ENCODE data around the gene SOCS4.
"Not testable (repeated sequence)": the region's sequence is repeated elsewhere in the genome, so short reads cannot be mapped to it uniquely, and the experiment has no call there.

Gene SOCS4, protein sequence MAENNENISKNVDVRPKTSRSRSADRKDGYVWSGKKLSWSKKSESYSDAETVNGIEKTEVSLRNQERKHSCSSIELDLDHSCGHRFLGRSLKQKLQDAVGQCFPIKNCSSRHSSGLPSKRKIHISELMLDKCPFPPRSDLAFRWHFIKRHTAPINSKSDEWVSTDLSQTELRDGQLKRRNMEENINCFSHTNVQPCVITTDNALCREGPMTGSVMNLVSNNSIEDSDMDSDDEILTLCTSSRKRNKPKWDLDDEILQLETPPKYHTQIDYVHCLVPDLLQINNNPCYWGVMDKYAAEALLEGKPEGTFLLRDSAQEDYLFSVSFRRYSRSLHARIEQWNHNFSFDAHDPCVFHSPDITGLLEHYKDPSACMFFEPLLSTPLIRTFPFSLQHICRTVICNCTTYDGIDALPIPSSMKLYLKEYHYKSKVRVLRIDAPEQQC

DNA sequence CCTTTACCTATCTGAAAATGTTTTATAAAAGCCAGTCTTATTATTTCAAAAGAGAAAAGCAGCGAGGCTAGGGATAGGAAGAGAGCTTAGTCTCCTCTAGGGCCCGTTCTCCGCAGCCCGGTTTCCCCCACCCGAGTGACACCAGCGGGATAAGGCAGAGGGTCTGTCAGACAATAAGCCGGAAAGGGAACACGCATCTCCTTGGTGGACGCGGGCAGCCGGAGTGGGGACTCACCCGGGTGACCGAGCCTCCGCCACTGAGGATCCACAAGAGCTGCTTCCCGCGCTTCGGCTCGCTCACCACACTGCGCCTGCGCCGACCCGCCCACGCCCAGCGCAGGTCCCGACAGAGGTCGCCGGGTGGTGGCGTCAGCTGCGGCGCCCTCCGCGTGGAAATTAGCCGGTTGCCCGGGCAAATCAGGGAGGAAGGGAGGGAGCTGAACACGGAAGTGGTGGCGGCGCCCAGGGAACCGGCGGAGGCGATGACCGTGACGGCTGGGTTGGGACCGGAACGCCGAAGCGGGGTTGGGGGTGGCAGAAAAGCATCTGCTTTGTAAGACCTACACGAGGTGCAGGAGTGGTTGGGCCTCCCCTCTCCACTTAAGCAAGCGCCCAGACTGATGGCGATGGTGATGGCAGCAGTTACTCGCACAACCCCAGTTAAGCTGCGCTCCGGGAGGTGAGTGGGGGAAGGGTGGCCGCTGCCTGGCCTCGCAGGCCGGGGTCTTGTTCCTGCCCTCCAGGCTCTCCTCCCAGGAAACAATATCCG, at the start of gene SOCS4, which contains the start of gene WDHD1:
SOCS4 (plus strand) TSS at position 444 of the 769 bp plus-strand sequence. CDS start 15,806 bp downstream, outside the sequence.
WDHD1 (minus strand) TSS at position 307 of the 769 bp plus-strand sequence. CDS start 312 bp downstream, outside the sequence.
- H3K36me3 ChIP-seq (ENCODE audit: control insufficient read depth, insufficient read depth, low read length), result peaks cover 26% of the 10 kb centered on the region
- no peaks in the 10 kb centered on the region for H3K9me3 ChIP-seq (ENCODE audit: control insufficient read depth, insufficient read depth, low read length)
- H3K4me1 ChIP-seq (ENCODE audit: control insufficient read depth, insufficient read depth, low read length), result peaks cover 31% of the 10 kb centered on the region
- peak within 1 kb of the TSS; percentile 83 for H3K9ac ChIP-seq (ENCODE audit: low read depth, low read length)
- H3K27ac ChIP-seq (ENCODE audit: low read depth, low read length), result peak within 1 kb of the TSS; percentile 93
- H3K27me3 ChIP-seq (ENCODE audit: control insufficient read depth, insufficient read depth, low read length), result no peaks in the 10 kb centered on the region
- peak within 1 kb of the TSS; percentile 84 for H3K4me3 ChIP-seq (ENCODE audit: low read depth, low read length)

DNA sequence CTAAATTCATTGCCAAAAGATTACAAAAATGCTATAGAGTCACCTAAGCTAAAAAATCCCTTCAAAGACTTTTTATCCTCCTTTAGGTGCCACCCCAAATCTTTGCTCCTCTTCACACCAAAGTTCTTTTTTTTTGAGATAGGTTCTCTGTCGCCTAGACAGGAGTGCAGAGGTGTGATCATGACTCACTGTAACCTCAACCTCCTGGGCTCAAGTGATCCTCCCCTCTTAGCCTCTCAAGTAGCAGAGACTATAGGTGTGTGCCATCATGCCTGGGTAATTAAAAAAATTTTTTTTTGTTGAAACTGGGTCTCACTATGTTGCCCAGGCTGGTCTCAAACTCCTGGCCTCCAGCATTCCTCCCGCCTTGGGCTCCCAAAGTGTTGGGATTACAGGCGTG, 48.0 kb upstream of the SOCS4 start:
- H3K9ac ChIP-seq (ENCODE audit: low read depth, low read length), result no peak overlapping the region
- no peaks in the 10 kb centered on the region for H3K4me1 ChIP-seq (ENCODE audit: control insufficient read depth, insufficient read depth, low read length)
- no peaks in the 10 kb centered on the region for H3K9me3 ChIP-seq (ENCODE audit: control insufficient read depth, insufficient read depth, low read length)
- H3K36me3 ChIP-seq (ENCODE audit: control insufficient read depth, insufficient read depth, low read length), result peaks cover 95% of the 10 kb centered on the region
- H3K27ac ChIP-seq (ENCODE audit: low read depth, low read length), result no peak overlapping the region
- no peaks in the 10 kb centered on the region for H3K27me3 ChIP-seq (ENCODE audit: control insufficient read depth, insufficient read depth, low read length)
- no peak overlapping the region for H3K4me3 ChIP-seq (ENCODE audit: low read depth, low read length)

DNA sequence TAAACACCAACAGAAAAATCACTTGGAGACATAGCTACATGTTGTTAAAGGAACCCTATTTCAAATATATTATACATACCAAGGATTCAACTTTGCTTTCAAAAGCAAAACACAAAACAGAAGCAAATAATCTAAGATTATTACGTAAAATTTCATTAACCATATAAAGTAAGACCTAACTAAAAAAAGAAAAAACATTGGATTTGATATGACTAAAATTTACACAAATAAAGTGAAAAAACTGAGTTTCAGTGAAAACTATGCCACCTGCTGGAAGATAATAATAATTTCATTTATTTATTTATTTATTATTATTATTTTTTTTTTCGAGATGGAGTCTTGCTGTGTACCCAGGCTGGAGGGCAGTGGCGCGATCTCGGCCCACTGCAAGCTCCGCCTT, 45.3 kb upstream of the SOCS4 start:
- H3K9me3 ChIP-seq (ENCODE audit: control insufficient read depth, insufficient read depth, low read length), result no peaks in the 10 kb centered on the region
- H3K27ac ChIP-seq (ENCODE audit: low read depth, low read length), result no peak overlapping the region
- H3K4me3 ChIP-seq (ENCODE audit: low read depth, low read length), result no peak overlapping the region
- peaks cover 97% of the 10 kb centered on the region for H3K36me3 ChIP-seq (ENCODE audit: control insufficient read depth, insufficient read depth, low read length)
- H3K27me3 ChIP-seq (ENCODE audit: control insufficient read depth, insufficient read depth, low read length), result no peaks in the 10 kb centered on the region
- no peaks in the 10 kb centered on the region for H3K4me1 ChIP-seq (ENCODE audit: control insufficient read depth, insufficient read depth, low read length)
- H3K9ac ChIP-seq (ENCODE audit: low read depth, low read length), result no peak overlapping the region

DNA sequence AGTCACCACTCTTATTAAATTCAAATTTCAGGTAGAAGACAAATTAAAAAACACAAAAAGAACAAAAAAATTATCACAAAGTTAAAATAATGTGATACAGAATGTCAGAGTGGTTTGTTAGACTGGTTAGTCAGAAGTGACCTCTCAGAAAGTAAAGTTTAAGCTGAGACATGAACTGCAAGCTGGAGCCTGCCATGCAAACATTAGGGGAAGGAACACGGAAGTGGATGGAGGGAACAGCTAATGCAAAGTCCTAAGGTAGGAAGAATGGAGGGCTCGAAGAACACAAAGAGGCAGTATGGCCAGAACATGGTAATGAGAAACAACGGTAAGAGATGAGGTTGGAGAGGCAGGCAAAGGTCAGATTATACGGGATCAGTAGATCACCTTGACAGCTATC, 41.9 kb upstream of the SOCS4 start:
- H3K9me3 ChIP-seq (ENCODE audit: control insufficient read depth, insufficient read depth, low read length), result no peaks in the 10 kb centered on the region
- H3K27me3 ChIP-seq (ENCODE audit: control insufficient read depth, insufficient read depth, low read length), result no peaks in the 10 kb centered on the region
- no peaks in the 10 kb centered on the region for H3K4me1 ChIP-seq (ENCODE audit: control insufficient read depth, insufficient read depth, low read length)
- peaks cover 97% of the 10 kb centered on the region for H3K36me3 ChIP-seq (ENCODE audit: control insufficient read depth, insufficient read depth, low read length)
- no peak overlapping the region for H3K4me3 ChIP-seq (ENCODE audit: low read depth, low read length)
- no peak overlapping the region for H3K9ac ChIP-seq (ENCODE audit: low read depth, low read length)
- no peak overlapping the region for H3K27ac ChIP-seq (ENCODE audit: low read depth, low read length)

DNA sequence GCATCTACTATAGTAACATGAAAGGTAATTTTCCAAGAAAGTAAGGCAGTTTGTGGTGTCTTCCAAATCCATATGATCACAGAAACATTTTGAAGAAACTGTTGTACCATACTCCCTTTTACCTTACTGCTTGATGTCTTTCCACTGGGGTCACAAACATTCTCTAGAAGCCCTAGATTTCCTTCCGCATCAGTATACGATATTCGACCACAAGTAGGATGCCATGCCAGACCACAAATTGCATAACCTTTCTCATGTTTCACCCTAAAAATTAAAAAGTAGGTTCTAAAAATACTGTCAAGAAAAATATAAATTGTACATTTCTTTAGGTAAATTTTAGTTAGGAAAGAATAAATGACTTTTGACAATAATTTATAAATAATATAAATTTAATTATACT, 26.7 kb upstream of the SOCS4 start:
- Histone ChIP-seq H3K4me3 (ENCODE audit: low read depth, low read length) (no peak overlapping the region), H3K36me3 (ENCODE audit: control insufficient read depth, insufficient read depth, low read length) (peaks cover 88% of the 10 kb centered on the region), H3K4me1 (ENCODE audit: control insufficient read depth, insufficient read depth, low read length) (no peaks in the 10 kb centered on the region), H3K9me3 (ENCODE audit: control insufficient read depth, insufficient read depth, low read length) (no peaks in the 10 kb centered on the region), H3K27me3 (ENCODE audit: control insufficient read depth, insufficient read depth, low read length) (no peaks in the 10 kb centered on the region), H3K9ac (ENCODE audit: low read depth, low read length) (no peak overlapping the region), H3K27ac (ENCODE audit: low read depth, low read length) (no peak overlapping the region)

DNA sequence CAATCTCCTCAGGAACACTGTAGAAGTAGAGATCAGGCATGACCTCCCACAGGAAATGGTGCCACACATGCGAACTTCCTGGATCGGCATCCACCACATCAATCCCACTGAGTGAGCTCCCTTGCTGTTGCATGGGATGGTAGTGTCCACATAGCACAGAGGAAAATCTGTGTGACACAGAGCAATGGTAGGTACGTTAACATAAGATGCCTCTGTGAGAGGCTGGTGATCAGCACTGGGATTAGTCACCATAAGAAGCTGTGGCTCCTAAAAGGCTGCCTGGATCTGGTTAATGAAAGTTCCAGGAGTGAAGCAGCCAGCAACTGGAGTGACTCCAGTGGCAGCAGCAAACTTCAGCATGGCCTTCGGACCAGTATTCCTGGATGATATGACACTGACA, 22.0 kb upstream of the SOCS4 start:
- H3K36me3 ChIP-seq (ENCODE audit: control insufficient read depth, insufficient read depth, low read length), result peaks cover 97% of the 10 kb centered on the region

DNA sequence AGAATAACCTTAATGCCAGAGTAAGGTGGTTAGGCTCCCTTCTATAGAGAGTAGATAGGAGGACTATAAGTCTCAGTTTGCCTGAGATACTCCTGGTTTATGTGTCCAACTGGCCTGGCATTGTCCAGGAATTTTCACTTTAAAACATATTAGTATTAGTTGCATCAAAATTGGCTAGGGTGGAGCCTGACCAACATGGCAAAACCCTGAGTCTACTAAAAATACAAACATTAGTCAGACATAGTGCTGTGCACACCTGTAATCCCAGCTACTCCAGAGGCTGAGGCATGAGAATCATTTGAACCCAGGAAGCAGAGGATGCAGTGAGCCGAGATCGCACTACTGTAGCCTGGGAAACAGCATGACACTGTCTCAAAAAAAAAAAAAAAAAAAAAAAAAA, 12.0 kb upstream of the SOCS4 start:
- Histone ChIP-seq H3K4me1 (ENCODE audit: control insufficient read depth, insufficient read depth, low read length) (no peaks in the 10 kb centered on the region), H3K9ac (ENCODE audit: low read depth, low read length) (no peak overlapping the region), H3K4me3 (ENCODE audit: low read depth, low read length) (no peak overlapping the region), H3K36me3 (ENCODE audit: control insufficient read depth, insufficient read depth, low read length) (peaks cover 86% of the 10 kb centered on the region), H3K9me3 (ENCODE audit: control insufficient read depth, insufficient read depth, low read length) (no peaks in the 10 kb centered on the region), H3K27ac (ENCODE audit: low read depth, low read length) (no peak overlapping the region), H3K27me3 (ENCODE audit: control insufficient read depth, insufficient read depth, low read length) (no peaks in the 10 kb centered on the region)

More for the DNA sequence above, 22.0 kb upstream of the SOCS4 start:
- Histone ChIP-seq H3K4me3 (ENCODE audit: low read depth, low read length) (no peak overlapping the region), H3K27ac (ENCODE audit: low read depth, low read length) (no peak overlapping the region), H3K4me1 (ENCODE audit: control insufficient read depth, insufficient read depth, low read length) (no peaks in the 10 kb centered on the region), H3K9me3 (ENCODE audit: control insufficient read depth, insufficient read depth, low read length) (no peaks in the 10 kb centered on the region), H3K27me3 (ENCODE audit: control insufficient read depth, insufficient read depth, low read length) (no peaks in the 10 kb centered on the region), H3K9ac (ENCODE audit: low read depth, low read length) (no peak overlapping the region)

DNA sequence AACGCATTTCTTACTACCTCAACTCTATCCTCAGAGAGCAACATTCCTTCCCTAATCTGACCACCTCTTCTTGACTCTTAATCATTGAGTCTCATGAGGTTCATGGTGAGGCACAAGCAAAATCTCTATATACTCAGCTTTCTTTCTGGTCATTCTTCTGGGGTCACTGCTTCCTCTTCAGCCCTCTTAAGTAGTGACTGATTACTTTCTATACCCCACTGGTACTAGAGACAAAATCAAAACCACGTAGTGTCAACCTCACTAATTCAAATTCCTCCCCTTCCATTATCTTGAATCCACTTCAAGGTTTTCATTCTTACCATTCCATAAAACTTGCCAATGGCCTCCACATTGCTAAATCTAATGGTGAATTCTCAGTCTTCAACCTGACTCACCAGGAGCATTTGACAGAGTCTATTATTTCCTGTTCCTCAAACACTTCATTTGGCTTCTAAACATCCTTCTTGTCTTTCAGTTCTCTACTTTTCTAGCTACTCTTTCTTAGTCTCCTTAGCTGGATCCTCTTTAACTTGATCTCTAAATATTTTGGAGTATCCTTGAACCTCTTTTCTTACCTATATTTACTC, 7.0 kb upstream of the SOCS4 start:
- no peak overlapping the region for H3K9ac ChIP-seq (ENCODE audit: low read depth, low read length)
- peaks cover 77% of the 10 kb centered on the region for H3K36me3 ChIP-seq (ENCODE audit: control insufficient read depth, insufficient read depth, low read length)
- peaks cover 13% of the 10 kb centered on the region for H3K4me1 ChIP-seq (ENCODE audit: control insufficient read depth, insufficient read depth, low read length)
- H3K4me3 ChIP-seq (ENCODE audit: low read depth, low read length), result no peak overlapping the region
- no peaks in the 10 kb centered on the region for H3K9me3 ChIP-seq (ENCODE audit: control insufficient read depth, insufficient read depth, low read length)
- no peaks in the 10 kb centered on the region for H3K27me3 ChIP-seq (ENCODE audit: control insufficient read depth, insufficient read depth, low read length)
- no peak overlapping the region for H3K27ac ChIP-seq (ENCODE audit: low read depth, low read length)

DNA sequence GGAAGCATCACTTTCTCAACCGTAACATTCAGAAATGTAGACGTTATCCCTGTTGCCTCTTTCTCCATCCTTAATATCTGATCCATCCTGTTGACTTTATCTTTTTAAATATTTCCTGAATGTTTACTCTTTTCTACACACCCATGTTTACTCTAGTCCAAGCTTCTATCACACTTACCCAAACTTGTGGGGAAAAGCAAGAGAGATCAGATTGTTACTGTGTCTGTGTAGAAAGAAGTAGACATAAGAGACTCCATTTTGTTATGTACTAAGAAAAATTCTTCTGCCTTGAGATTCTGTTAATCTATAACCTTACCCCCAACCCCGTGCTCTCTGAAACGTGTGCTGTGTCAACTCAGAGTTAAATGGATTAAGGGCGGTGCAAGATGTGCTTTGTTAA, 2.7 kb upstream of the SOCS4 start:
- peak overlapping the region; percentile 76 for H3K27ac ChIP-seq (ENCODE audit: low read depth, low read length)
- peaks cover 31% of the 10 kb centered on the region for H3K4me1 ChIP-seq (ENCODE audit: control insufficient read depth, insufficient read depth, low read length)
- H3K9ac ChIP-seq (ENCODE audit: low read depth, low read length), result peak overlapping the region; percentile 17; the same call in 1 of the 2 replicates
- H3K4me3 ChIP-seq (ENCODE audit: low read depth, low read length), result peak overlapping the region; percentile 38
- peaks cover 45% of the 10 kb centered on the region for H3K36me3 ChIP-seq (ENCODE audit: control insufficient read depth, insufficient read depth, low read length)
- H3K9me3 ChIP-seq (ENCODE audit: control insufficient read depth, insufficient read depth, low read length); H3K27me3 ChIP-seq (ENCODE audit: control insufficient read depth, insufficient read depth, low read length): not testable (repeated sequence)

DNA sequence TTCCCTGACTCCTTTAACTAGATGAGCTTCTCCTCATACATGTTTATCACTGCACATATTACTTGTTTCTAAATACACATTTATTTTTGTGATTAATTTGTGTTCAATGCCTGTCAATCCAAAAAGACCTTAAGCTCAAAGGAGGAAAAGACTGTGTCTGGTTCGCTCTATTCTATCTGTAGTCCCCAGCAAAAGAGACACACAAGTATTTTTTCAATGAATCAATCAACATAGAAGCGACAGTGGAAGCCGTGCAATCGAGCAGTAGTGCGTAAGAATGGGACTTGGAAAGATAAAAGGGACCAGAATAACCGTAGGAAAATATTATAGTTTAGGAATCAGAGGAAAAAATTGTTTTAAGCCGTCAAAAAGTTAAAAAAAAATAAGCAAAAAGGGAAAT, 1.1 kb upstream of the SOCS4 start:
- peak overlapping the region; percentile 93 for H3K27ac ChIP-seq (ENCODE audit: low read depth, low read length)
- H3K36me3 ChIP-seq (ENCODE audit: control insufficient read depth, insufficient read depth, low read length), result peaks cover 29% of the 10 kb centered on the region
- H3K27me3 ChIP-seq (ENCODE audit: control insufficient read depth, insufficient read depth, low read length), result no peaks in the 10 kb centered on the region
- no peaks in the 10 kb centered on the region for H3K9me3 ChIP-seq (ENCODE audit: control insufficient read depth, insufficient read depth, low read length)
- H3K9ac ChIP-seq (ENCODE audit: low read depth, low read length), result peak overlapping the region; percentile 83
- H3K4me3 ChIP-seq (ENCODE audit: low read depth, low read length), result peak overlapping the region; percentile 84
- H3K4me1 ChIP-seq (ENCODE audit: control insufficient read depth, insufficient read depth, low read length), result peaks cover 31% of the 10 kb centered on the region

DNA sequence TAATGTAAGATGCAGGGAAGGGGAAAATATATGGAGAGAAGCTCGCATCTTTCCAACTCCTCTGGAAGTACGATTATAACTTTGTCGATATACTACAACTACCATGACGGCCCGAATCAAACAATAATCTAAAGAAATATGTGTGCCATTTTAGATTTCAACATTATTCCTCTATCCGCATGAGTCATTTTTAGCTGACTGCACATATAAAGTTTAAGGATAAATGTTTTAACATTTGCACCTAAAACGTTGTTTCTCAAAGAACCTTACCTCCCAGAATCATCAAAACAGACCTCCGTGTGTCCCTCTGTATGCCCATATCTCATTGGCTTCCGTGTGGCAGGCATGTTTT, 619 bp upstream of the SOCS4 start:
- Histone ChIP-seq H3K4me3 (ENCODE audit: low read depth, low read length) (peak overlapping the region; percentile 84), H3K4me1 (ENCODE audit: control insufficient read depth, insufficient read depth, low read length) (peaks cover 31% of the 10 kb centered on the region), H3K36me3 (ENCODE audit: control insufficient read depth, insufficient read depth, low read length) (peaks cover 26% of the 10 kb centered on the region), H3K27ac (ENCODE audit: low read depth, low read length) (peak overlapping the region; percentile 93), H3K9me3 (ENCODE audit: control insufficient read depth, insufficient read depth, low read length) (no peaks in the 10 kb centered on the region), H3K27me3 (ENCODE audit: control insufficient read depth, insufficient read depth, low read length) (no peaks in the 10 kb centered on the region), H3K9ac (ENCODE audit: low read depth, low read length) (peak overlapping the region; percentile 83)

Measured in HUES48 (cell line).